ENCODE measurements around the gene TICRR.

The TICRR gene

GRCh38 chr15:89627256-89627970, 52.1 kb downstream of the TICRR start:
- in situ Hi-C loops (cut with MboI; ENCODE audit: low sequenced_read_pairs), result no loop called here

DNA sequence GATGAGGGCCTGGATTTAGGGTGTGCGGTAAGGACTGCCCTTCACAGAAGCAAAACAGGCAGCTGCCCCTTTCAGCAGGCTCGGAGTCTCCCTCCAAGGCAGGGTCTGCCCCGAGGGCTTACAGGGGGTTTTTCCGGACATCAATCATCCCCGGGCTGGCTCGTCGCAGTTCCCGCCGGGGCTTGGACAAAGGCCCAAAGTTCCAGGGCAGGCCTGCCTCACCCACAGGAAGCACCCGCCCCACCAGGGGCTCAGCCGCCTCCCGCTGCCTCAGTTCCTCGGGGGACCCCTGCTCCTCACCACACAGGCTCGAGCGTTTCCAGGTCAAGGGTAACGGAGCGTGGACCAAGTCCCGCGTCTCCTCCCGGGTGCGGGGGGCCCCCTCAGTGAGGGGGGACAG, 53.0 kb downstream of the TICRR start:
- in situ Hi-C loops (cut with MboI; ENCODE audit: low sequenced_read_pairs), result no loop called here

DNA sequence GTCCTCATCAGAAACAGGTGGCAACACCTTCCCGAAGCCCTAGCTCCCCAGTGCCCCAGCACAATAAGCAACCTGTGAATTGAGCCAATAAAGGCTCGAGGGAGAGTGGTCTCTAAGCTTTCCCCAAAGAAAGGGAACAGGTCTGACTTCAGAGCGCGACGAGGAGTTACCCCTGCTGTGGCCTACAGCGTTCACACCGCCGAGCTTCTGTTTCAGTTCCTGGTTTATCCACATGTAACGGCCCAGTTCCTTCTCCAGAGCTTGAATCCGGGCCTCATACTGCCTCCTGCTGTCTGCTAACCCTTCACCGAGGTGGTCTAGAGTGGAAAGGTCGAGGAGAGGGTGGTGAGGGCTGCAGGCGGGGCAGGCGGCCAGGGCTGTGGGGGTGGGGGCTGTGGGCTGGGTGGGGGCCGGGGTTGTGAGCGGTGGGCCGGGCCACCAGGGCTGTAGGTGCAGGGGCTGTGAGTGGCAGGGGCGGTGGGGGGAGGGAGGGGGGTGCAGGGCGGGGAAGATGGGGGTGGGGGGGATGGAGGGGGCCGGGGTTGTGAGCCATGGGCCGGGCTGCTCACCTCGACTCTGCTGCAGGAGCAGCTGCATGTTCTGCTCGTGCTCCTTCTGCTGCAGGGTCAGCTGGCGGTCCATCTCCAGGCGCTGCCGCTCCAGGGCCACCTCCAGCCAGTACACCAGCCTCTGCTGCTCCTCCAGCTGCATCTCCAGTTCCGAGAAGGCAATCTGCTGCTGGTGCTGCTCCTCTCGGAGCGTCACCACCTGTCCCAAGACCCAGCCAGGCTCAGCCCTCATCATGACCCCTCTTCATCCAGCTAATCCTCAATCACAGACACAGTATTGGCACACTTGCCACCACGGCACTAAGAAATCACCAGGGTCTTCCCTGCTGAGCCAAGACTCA, 53.8 kb downstream of the TICRR start:
- in situ Hi-C loops (cut with MboI; ENCODE audit: low sequenced_read_pairs), result no loop called here

DNA sequence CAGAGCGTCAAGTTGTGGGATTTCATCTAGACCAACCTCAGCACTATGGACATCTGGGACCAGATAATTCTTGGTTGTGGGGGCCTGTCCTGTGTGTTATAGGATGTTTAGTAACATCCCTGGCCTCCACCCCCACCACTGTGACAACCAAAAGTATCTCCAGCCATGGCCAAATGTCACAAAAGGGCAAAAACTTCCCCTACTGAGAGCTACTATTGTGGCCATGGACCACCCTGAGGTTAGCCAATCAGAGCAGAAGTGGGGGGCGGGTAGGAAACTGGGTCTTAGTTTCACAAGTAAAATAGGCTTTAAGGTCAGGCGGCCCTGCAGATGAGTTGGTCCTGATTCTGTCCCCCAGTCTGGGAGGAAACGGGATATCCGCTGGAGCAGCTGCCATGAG, 54.6 kb downstream of the TICRR start:
- in situ Hi-C loops (cut with MboI; ENCODE audit: low sequenced_read_pairs), result no loop called here

- in situ Hi-C loops (cut with MboI; ENCODE audit: low sequenced_read_pairs), result no loop called here
Measured at GRCh38 chr15:89630260-89630659, 55.0 kb downstream of the TICRR start.

DNA sequence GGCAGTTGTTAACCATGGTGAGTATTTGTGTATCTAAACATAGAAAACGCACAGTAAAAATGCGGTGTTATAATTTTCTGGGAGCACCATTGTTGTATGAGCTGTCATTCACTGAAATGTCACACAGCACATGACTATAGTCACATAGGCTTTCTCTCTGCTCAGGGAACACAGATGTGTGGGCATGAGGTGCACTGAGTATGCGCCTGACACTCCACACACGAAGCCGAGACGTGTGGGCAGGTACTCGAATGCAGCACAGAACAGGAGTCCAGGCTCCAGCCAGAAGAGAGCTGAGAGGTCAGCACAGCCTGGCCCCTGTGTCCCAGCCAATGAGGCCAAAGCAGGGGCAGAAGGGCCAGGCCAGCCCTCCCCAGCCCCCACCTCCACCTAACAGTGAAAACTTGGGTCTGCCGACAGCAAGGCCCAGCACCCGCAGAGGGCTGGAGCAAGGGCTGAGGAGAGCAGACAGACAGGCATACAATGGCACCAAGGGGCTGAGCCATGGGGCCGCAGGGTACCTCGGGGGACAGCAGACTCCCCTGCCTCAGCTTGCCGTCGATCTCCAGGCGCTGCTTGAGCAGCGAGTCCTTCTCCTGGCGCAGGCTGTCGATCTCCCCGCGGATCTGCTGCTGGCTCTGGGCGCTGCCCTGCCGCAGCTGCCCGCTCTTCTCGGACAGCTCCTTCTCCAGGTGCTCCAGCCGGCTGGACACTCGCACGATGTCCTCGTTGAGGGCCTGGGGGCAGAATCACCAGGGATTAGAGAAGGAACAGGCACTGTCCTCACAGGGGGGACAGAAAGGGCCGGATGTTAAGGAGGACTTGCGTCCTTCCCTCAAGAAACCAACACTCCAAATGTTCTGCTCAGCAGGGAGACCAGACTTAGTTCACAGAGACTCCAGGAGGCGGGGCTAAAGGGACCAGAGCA, 56.0 kb downstream of the TICRR start:
- in situ Hi-C loops (cut with MboI; ENCODE audit: low sequenced_read_pairs), result no loop called here

- in situ Hi-C loops (cut with MboI; ENCODE audit: low sequenced_read_pairs), result no loop called here
Measured at GRCh38 chr15:89631902-89632264, 56.6 kb downstream of the TICRR start.

GRCh38 chr15:89632563-89633430, 57.5 kb downstream of the TICRR start:
- in situ Hi-C loops (cut with MboI; ENCODE audit: low sequenced_read_pairs), result no loop called here

- in situ Hi-C loops (cut with MboI; ENCODE audit: low sequenced_read_pairs), result no loop called here
Measured at GRCh38 chr15:89633585-89633984, 58.3 kb downstream of the TICRR start.

- in situ Hi-C loops (cut with MboI; ENCODE audit: low sequenced_read_pairs), result no loop called here
Measured at GRCh38 chr15:89640245-89640644, 65.0 kb downstream of the TICRR start.

- in situ Hi-C loops (cut with MboI; ENCODE audit: low sequenced_read_pairs), result no loop called here
Measured at GRCh38 chr15:89641053-89641452, 65.8 kb downstream of the TICRR start.

GRCh38 chr15:89642106-89642505, 66.8 kb downstream of the TICRR start:
- in situ Hi-C loops (cut with MboI; ENCODE audit: low sequenced_read_pairs), result no loop called here

DNA sequence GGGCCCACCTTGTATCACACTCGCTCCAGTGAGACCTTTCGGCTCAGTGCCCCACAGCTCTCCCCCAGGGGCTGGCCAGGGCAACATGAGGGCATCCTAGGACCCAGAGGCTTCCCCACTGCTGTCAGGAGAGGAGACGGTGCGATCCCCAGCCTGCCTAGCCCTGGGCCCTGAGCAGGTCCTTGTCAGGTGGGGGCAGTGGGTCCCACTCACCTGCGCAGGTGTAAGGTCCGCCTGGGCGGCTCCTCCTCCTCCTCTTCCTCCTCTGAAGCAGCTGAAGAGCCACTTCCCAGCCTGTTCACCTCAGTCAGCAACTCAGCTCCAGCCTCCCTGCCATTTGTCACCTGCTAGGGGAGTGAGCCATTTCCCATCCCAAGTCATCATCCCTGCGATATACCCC, 70.4 kb downstream of the TICRR start:
- in situ Hi-C loops (cut with MboI; ENCODE audit: low sequenced_read_pairs), result no loop called here

DNA sequence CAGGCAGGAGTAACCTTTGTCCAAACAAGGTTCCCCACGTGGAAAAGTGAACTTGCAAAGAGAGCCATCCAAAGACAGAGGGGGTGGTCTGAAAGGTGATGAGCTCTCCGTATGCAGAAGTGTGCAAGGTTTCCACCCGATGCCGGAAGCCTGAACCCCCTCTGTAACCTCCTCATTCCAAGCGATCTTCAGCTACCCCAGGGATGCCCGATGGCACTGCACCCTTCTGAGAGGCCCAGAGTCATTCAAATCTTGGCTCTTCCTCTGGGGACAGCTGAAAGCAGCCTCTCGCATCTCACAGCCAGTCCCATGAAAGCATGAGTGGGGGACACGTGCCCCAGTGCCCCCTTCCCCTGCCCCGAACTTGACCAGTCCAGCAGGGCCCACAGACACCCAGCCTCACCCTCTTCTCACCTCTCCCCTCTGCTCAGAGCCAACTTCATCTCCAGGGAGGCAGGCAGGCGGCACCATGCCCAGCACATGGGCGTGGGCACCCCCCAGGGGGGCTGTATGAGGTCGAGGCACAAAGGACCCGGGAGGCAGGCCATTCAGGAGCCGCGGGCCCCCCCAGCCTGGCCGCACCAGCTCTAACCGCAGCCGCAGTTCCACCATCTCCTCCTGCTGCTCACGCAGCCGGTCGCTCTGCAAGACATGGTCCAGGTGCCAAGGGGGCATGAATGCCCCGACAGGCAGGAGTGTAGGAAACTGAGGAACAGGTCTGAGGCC, 71.3 kb downstream of the TICRR start:
- in situ Hi-C loops (cut with MboI; ENCODE audit: low sequenced_read_pairs), result no loop called here

- in situ Hi-C loops (cut with MboI; ENCODE audit: low sequenced_read_pairs), result no loop called here
Measured at GRCh38 chr15:89647191-89647851, 72.1 kb downstream of the TICRR start.

- in situ Hi-C loops (cut with MboI; ENCODE audit: low sequenced_read_pairs), result no loop called here
Measured at GRCh38 chr15:89648106-89649012, 73.1 kb downstream of the TICRR start.

GRCh38 chr15:89649013-89649625, 73.8 kb downstream of the TICRR start:
- in situ Hi-C loops (cut with MboI; ENCODE audit: low sequenced_read_pairs), result no loop called here

GRCh38 chr15:89649716-89650115, 74.4 kb downstream of the TICRR start:
- in situ Hi-C loops (cut with MboI; ENCODE audit: low sequenced_read_pairs), result no loop called here

Measured in HL-60/S4 treated with retinoic acid at 250 ng/mL for 4 days and 3 days (cell line).